SIG-M5 treated with dmso at 0.1 percent for 504 hours (cell line): ENCODE data around the gene JAZF1.
"Not testable (repeated sequence)": the region's sequence is repeated elsewhere in the genome, so short reads cannot be mapped to it uniquely, and the experiment has no call there.

ENCODE experiments used
- DNase-seq: peaks from one replicate; lab custom pipeline; 2025; ENCODE audit not compliant: unreplicated experiment; lab: John Stamatoyannopoulos, UW

JAZF1 gene

GRCh38 chr7:27889800-27890199 is 290.8 kb downstream of the JAZF1 start:
- DNase-seq, result peak; percentile 2

- no peak for DNase-seq
These were observed 291.9 kb downstream of the JAZF1 start for GRCh38 chr7:27888736-27889135.

GRCh38 chr7:27886710-27887109 is 293.9 kb downstream of the JAZF1 start:
- DNase-seq, result not testable (repeated sequence)

- DNase-seq, result no peak
These were observed 294.9 kb downstream of the JAZF1 start for GRCh38 chr7:27885652-27886051.

- no peak for DNase-seq
These were observed 296.9 kb downstream of the JAZF1 start for GRCh38 chr7:27883696-27884095.

GRCh38 chr7:27876756-27877155 is 303.8 kb downstream of the JAZF1 start:
- no peak for DNase-seq

- no peak for DNase-seq
These were observed 304.8 kb downstream of the JAZF1 start for GRCh38 chr7:27875832-27876231.

- DNase-seq, result no peak
These were observed 305.5 kb downstream of the JAZF1 start for GRCh38 chr7:27875061-27875460.

GRCh38 chr7:27873981-27874957 is 306.3 kb downstream of the JAZF1 start:
- DNase-seq, result no peak

- no peak for DNase-seq
These were observed 308.0 kb downstream of the JAZF1 start for GRCh38 chr7:27872356-27873275.

GRCh38 chr7:27871866-27872265 is 308.7 kb downstream of the JAZF1 start:
- DNase-seq, result no peak

- DNase-seq, result no peak
These were observed 309.5 kb downstream of the JAZF1 start for GRCh38 chr7:27871086-27871485.

- DNase-seq, result no peak
These were observed 310.0 kb downstream of the JAZF1 start for GRCh38 chr7:27870595-27870994.

GRCh38 chr7:27869056-27869455 is 311.5 kb downstream of the JAZF1 start:
- no peak for DNase-seq

GRCh38 chr7:27868131-27868550 is 312.5 kb downstream of the JAZF1 start:
- no peak for DNase-seq

- DNase-seq, result no peak
These were observed 313.5 kb downstream of the JAZF1 start for GRCh38 chr7:27866828-27867672.

GRCh38 chr7:27866256-27866655 is 314.3 kb downstream of the JAZF1 start:
- DNase-seq, result no peak

- DNase-seq, result no peak
These were observed 316.7 kb downstream of the JAZF1 start for GRCh38 chr7:27863880-27864279.

GRCh38 chr7:27861747-27862146 is 318.8 kb downstream of the JAZF1 start:
- DNase-seq, result no peak

- DNase-seq, result no peak
These were observed 319.8 kb downstream of the JAZF1 start for GRCh38 chr7:27860800-27861199.
